Lung (tissue), 12 donors: ENCODE data around the gene AGPAT3. TPM values are rescaled to one million over a fixed set of nuclear protein-coding genes. Genes with fewer than 3 reads are reported as not detected.

Source experiments
- ATAC-seq: fragments of 200-7000 bp; cut with Tn5 transposase; one replicate; pipeline ENCODE4 v1.9.1; 2020; ENCODE audit warnings: moderate number of reproducible peaks; ENCODE audit not compliant: insufficient read depth, low FRiP score
- DNase-seq, 3 donors: peaks; one replicate each; pipeline ENCODE4 v3.0.0-alpha.2; 2013 to 2017
- H3K27ac ChIP-seq, 2 donors: one replicate each; pipeline ENCODE4 v1.5.1; 2013; ENCODE audit warnings: mild to moderate bottlenecking in 2 of 2, moderate library complexity in 2 of 2, control low read depth in 1 of 2, inconsistent platforms in 1 of 2, low read depth in 1 of 2, low read length in 1 of 2
- H3K27me3 ChIP-seq, 3 donors: one replicate each; pipeline ENCODE4 v1.5.1; 2013; ENCODE audit warnings: low read length in 2 of 3; ENCODE audit not compliant: control insufficient read depth in 3 of 3, insufficient read depth in 3 of 3
- H3K36me3 ChIP-seq, 4 donors: one replicate each; pipeline ENCODE4 v1.5.1; 2013; ENCODE audit warnings: low read length in 4 of 4, mild to moderate bottlenecking in 1 of 4, moderate library complexity in 1 of 4; ENCODE audit not compliant: control insufficient read depth in 4 of 4, insufficient read depth in 4 of 4
- H3K4me1 ChIP-seq, 5 donors: one replicate each; pipeline ENCODE4 v1.5.1; 2013; ENCODE audit warnings: low read length in 5 of 5, mild to moderate bottlenecking in 2 of 5, moderate library complexity in 1 of 5; ENCODE audit not compliant: control insufficient read depth in 5 of 5, insufficient read depth in 5 of 5
- H3K4me3 ChIP-seq: one replicate; pipeline ENCODE4 v1.5.1; 2013; ENCODE audit warnings: mild to moderate bottlenecking, control low read depth, moderate library complexity
- H3K9ac ChIP-seq, 2 donors: one replicate each; pipeline ENCODE4 v1.5.1; 2013; ENCODE audit warnings: low read length in 2 of 2, control low read depth in 1 of 2; ENCODE audit not compliant: insufficient read depth in 1 of 2
- H3K9me3 ChIP-seq, 4 donors: one replicate each; pipeline ENCODE4 v1.5.1; 2013; ENCODE audit warnings: low read length in 3 of 4, mild to moderate bottlenecking in 1 of 4, moderate library complexity in 1 of 4; ENCODE audit not compliant: control insufficient read depth in 4 of 4, insufficient read depth in 3 of 4
- CTCF ChIP-seq: IDR thresholded peaks from 2 replicates; pipeline ENCODE4 v1.5.1; 2012; ENCODE audit warnings: mild to moderate bottlenecking; ENCODE audit errors: control extremely low read depth, extremely low read depth
- WGBS, 2 donors: extraction: QIAGEN DNeasy Blood & Tissue Kit; methylation state at CpG; one replicate each; pipeline ENCODE4 v1.1.7; 2013; 5-methylcytosine and 5-hydroxymethylcytosine counted together
- polyA plus RNA-seq, 2 donors: library from polyadenylated mRNA; stranded (reverse); fragments of 200-250 nt; gene quantifications; one replicate each; pipeline ENCODE4 v1.2.1, GENCODE V29; 2013
- total RNA-seq, 2 donors: library from RNA; depleted of rRNA in 1 of 2; stranded (reverse); fragments of >200 nt in 1 of 2; gene quantifications; one replicate each; pipeline ENCODE4 v1.2.1, GENCODE V29; 2014 to 2021
- donor health status: control.
- donor health status: control.
- donor health status: Bipolar disorder and iron deficiency.
- donor health status: healthy.
- donor health status: DM: yes; HTN: yes; CAD: no.

AGPAT3 gene
- total and polyA plus RNA-seq, 4 donors = 29.4 to 120 (median 43.9) TPM

GRCh38 chr21:44003307-44003966 lies 138.4 kb downstream of the AGPAT3 start:
- no peak for TF ChIP-seq CTCF
- Histone ChIP-seq H3K27me3 (no peaks in the 10 kb centered on the region), H3K27ac (no peak overlapping the region), H3K9ac (no peak overlapping the region), H3K4me3 (no peak overlapping the region), H3K4me1 (peaks cover 0 to 5% (median 0%) of the 10 kb centered on the region in 5 donors), H3K36me3 (no peaks in the 10 kb centered on the region), H3K9me3 (no peaks in the 10 kb centered on the region)
- DNase-seq = no peak
- ATAC-seq = no peak
- 93 to 97% methylated on average over 5 of the region's 5 CpGs for WGBS, 2 donors

- Histone ChIP-seq H3K4me3 (no peak overlapping the region), H3K36me3 (no peaks in the 10 kb centered on the region), H3K4me1 (peaks cover 0 to 5% (median 0%) of the 10 kb centered on the region in 5 donors), H3K27ac (no peak overlapping the region), H3K27me3 (no peaks in the 10 kb centered on the region), H3K9me3 (no peaks in the 10 kb centered on the region), H3K9ac (no peak overlapping the region)
- no peak for TF ChIP-seq CTCF
- DNase-seq = no peak
- WGBS, 2 donors = 93 to 95% methylated on average over 13 of the region's 13 CpGs
- ATAC-seq = no peak
Observed at GRCh38 chr21:44005071-44005470, 140.0 kb downstream of the AGPAT3 start.

DNA sequence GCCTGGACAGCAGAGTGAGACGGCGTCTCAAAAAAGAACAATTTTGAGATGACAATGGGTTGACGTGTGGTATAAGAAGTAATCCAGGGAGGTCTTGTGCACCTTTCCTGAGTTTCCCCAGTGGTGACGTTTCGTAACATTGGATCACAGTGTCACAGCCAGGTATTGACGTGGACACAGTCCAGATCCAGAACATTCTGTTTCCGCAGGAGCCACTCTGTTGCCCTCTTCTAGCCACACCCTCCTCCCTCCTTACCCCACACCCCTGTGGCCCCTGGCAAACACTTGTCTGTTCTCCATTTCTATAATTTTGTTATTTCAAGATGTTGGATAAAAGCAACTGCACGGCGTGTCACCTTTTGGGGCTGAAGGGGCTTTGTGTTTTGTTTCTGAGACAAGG lies 140.6 kb downstream of the AGPAT3 start:
- no peak for ATAC-seq
- Histone ChIP-seq H3K27me3 (no peaks in the 10 kb centered on the region), H3K4me1 (peaks cover 0 to 5% (median 0%) of the 10 kb centered on the region in 5 donors), H3K9ac (no peak overlapping the region), H3K4me3 (no peak overlapping the region), H3K27ac (no peak overlapping the region), H3K36me3 (no peaks in the 10 kb centered on the region), H3K9me3 (no peaks in the 10 kb centered on the region)
- TF ChIP-seq CTCF = no peak
- DNase-seq = no peak
- 75 to 85% methylated on average over 9 of the region's 9 CpGs for WGBS, 2 donors
